HG02571 (cell line): ENCODE results near the gene ANK3.
"Not testable (repeated sequence)": the region's sequence is repeated elsewhere in the genome, so short reads cannot be mapped to it uniquely, and the experiment has no call there.

Experiments used
- ATAC-seq: cut with Tn5 transposase; IDR thresholded peaks from one replicate; pipeline ENCODE4 v1.9.1; 2021; ENCODE audit warnings: mild to moderate bottlenecking, moderate library complexity; ENCODE audit not compliant: unreplicated experiment

The ANK3 gene

DNA sequence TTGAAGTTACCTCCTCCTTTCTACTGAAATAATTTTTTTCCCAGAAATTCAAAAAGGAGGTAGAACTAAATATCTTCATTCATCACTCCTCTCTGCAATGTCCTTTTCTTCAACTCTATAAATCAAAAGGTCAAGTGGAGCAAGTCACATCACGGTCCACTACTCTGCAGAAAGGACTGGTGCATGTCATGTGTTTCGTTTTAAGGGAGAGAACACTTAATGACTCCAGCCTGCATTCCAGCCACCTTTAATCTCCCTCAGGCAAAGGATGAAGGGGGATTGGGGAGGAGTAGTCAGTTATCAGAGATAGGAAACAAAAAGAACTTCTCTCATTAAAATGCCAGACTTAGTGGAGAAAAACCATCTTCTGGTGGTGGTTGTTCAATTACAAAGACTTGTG, 78.9 kb downstream of the ANK3 start:
- no peak for ATAC-seq

DNA sequence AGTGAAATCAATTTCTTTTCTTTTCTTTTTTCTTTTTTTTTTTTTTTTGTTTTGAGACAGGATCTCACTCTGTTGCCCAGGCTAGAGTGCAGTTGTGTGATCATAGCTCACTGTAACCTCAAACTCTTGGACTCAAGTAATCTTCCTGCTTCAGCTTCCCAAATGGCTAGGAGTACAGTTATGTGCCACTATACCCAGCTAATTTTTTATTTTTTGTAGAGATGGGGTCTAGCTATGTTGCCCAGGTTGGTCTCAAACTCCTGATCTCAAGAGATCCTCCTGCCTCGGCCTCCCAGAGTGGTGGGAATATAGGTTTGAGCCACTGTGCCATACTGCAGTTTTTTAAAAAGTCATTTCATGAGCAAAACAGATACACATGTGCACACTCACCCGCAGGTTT, 79.8 kb downstream of the ANK3 start:
- ATAC-seq = no peak

DNA sequence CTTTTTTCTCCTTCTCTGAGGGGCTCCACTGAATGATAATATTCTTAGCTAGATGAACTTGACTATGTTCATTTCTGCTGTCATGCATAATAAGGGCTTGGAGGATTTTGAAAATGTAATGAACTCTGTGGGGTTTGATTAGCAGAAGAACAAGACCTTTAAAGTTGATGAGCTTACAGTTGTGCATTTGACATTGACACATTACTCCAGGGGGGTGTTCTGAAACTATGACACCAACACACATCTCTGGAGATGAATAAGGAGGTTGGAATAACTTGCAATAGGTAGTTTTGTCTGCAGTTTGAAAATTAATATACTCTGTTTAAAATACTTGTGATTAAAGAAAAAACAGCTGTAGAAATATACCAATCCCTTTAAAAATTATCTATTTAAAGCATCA, 80.3 kb downstream of the ANK3 start:
- ATAC-seq = no peak

DNA sequence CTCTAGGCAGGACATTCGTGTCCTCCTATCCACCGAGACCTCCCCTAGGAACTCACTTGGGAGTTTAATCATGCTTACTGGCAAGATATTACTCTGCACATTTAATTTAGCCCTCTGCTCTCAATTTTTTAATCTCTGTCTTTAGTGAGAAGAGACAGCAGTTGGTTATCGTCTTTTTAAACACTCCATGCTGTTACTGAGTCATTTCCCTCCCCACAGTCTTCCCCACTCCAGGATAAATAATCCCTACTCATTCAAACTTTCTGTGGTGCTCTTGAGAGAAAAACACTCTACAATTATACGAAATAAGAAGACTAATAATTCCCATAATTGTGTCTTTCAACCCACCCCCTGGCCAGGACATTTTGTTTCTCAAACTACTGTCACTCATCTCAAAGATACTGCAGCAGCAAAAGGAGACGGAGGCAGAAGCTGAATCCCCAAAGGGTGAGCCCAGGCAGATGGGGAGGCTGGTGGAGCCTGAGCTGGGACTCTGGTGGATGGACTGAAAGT, 84.2 kb downstream of the ANK3 start:
- no peak for ATAC-seq

DNA sequence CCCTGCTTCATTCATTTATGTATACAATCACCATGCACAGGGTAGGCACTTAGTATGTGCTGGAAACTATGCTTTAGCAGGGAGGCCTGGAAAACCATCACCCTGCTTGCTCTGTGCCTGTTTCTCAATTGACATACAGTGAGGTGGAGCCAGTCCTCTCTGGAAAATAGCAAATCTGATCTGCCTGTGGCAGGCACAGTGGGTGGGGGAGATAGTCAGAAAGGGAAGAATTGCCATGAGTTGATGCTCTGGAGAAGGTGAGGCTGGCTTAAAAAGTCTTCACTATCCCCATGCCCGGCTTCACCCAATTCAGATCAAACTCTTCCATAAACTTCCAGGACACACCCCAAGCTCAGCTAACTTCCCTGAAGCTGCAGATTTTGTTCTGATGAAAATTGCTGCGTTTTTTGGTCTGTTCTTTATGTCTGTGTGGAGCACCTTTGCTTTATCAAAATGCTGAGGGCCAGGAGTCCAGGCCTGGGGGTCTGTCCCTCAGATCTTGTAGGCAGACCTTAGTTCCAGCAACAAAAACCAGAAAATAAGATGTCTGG, 84.8 kb downstream of the ANK3 start:
- no peak for ATAC-seq

DNA sequence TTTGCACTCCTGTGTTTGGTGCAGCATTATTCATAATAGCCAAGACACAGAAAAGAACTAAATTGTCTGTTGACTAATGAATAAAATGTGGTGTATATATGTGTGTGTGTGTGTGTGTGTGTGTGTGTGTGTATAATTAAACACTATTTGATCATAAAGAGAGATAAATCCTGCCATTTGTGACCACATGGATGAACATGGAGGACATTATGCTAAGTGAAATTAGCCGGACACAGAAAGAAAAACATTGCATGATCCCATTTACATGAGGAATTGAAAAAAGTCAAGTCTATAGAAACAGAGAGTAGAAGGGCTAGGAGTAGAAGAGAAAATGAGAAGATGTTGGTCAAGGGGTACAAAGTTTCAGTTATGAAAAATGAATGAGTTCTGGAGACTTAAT, 85.9 kb downstream of the ANK3 start:
- no peak for ATAC-seq

DNA sequence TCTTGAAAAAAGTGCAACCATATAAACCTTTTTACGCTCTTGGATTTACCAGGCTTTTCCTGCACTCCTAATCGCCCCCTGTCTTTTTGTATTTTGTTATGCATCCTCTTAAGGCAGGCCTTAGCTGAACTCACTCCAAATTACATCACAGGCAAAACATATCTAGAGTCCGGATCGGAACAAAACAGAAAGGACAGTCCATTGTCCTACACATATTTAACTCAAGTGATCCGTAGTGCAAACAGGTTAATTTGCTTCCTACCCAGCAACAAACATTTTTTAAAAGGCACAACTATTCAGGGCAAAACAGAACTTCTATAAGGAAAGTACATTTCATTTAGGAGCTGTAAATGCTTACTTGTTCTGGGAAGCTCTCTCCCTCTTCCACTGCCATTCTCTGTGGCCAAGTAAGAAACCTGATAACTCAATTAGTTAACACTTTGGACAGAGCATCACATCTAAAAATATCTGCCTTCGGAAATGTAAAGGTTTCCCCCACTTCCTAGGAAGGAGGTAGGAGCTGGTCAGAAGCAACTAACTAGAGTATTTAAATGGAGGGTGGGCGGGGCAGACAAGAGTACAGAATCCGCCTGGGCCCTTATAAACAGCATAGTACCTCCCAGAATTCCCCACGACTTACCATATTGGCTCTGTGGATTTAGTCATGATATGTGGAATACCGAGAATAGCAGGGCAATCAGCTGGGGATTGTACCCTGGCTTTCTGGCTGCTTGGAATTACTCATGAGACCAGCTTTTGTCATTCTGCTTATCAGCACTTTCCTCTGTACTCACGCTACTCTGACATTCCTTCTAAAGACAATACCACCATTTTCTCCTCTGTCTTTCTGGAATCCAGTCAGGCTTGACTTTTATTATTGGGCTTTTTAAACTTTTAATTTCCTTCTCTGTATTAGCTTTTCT, 89.5 kb downstream of the ANK3 start:
- ATAC-seq = no peak

DNA sequence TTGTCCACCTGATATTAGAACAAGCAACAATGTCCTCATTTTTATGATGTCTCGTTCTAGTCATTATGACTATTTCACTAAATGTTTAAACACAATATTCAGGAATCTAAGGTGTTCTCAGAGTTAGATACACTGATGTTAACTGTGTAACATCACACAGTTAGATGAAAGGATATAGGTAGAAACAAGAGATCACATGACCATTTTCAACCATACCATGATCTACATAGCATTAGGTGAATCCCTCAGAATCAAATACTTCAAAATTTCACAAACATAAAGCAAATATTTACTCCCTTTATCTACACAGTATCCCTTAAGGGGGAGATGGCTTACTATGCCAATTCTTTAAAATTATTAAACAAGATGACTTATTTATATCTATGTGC, 90.3 kb downstream of the ANK3 start:
- ATAC-seq = no peak

DNA sequence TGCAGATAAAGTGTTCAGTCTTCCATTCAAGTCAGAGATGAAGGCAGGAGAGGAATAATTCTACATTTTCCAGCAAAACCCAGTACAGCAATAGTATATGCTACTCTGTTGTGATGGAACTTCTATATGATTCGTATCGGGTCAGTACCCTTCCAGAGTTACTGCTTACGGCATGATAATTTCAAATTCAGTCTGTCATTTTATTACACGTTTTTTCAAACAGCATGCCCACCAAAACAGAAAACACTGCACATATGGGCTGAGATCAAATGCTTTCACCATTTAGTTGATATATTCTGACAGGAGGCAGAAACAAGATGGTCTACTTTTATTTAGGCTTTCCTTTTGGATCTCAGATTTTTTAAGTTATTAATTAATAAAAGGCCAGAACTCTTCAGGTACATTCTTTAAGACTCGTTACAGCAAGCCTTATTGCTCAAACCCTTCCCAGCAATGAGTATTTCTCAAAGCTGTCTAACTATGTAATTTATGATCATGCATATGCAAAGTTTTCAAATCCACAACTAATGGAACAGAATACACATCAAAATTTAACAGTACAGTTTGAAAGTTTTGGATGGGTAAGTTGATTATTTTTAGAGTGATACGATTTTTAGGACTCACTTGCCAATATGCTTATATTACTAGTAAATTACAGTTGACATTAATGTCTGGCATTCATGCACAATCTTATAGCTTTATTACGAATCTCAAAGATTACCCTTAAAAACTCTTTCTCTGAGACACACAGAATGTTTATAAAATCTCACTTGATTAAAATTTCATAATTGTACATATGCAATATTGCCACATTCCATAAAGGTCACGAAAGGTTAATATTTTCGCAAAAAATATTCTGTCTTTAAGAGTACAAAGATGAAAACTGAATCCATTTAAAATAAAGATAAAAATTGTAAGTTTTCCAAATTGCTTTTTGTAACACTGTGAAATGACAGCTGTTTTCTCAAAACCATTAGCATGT, 91.0 kb downstream of the ANK3 start:
- ATAC-seq = no peak

DNA sequence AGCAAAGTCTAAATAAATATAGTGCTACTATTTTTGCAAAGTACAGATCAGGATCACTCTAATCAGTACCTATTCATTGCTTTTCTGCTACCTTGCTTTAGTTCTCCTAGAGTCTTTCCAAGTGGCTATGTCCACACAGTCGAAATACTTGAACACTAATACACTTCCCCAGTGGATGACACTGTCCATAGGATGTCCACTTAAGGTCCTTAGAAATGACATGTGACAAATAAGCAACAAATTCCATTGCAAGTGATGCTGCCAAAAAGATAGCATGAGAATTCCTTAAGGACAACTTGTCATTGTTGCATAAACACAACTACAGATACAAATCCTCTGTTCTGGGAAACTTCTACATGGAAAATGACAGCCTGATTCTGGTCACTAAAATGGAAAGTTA, 93.6 kb downstream of the ANK3 start:
- ATAC-seq = no peak

DNA sequence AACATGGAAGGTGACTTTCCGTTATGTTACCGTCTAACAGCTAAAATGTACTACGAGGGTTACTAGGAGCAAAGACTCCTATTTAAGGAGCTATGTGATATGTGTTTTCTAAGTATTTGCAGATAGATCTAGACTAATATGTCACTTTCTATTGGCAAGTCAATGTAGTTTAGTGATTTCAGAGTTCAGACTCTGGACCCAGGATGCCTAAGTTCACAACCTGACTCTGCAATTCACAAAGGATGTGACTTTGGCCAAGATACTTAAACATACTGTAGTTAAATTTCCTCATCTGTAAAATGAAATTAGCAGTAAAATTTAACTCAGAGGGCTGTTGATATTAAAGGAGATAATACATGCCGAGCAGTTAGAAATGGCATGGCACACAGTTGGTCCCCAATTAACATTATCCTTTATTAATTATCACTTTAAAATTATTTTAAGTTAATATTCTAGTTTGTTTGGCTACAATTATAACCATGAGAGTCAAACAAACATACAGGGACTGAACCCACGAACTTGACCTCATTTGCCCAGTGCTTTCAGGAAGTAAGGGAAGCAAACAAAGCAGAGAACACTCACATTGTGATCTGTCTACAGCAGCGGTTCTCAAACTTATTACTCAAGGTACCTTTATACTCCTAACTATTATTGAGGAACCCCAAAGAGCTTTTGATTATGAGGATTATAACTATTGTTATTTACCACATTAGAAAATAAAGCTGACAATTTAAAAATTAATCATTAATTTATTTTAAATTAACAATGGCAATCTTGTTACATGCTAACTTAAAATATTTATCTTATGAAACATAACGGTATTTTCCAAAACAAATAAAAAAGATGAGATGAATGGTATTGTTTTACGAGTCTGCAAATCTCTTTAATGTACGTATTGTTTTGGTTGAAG, 94.4 kb downstream of the ANK3 start:
- no peak for ATAC-seq

DNA sequence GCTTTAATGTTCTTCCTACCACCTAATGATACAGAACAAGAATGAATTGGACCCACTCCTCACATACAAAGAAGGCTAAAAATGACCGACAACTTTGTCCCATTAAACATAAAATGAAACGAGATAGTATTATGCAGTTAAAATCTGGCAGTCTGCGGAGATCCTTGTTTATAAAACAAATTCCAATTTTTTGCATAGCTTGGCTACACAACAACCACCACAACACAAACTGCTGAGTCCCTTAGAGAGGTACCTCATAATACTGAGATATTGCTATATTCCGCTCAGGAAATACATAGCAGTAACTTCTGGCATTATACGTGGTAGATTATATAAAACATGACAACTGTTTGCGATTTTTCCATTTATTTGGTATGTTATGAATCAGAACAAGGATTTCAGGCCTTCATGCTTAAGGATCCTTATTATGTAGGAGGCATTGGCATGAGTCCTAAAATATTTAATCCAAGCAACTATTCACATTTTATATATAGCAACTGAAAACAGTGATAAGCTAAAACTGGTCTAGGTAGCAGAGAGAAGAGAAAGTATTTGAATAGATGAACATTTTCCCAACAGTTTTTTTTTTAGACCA, 96.0 kb downstream of the ANK3 start:
- no peak for ATAC-seq

DNA sequence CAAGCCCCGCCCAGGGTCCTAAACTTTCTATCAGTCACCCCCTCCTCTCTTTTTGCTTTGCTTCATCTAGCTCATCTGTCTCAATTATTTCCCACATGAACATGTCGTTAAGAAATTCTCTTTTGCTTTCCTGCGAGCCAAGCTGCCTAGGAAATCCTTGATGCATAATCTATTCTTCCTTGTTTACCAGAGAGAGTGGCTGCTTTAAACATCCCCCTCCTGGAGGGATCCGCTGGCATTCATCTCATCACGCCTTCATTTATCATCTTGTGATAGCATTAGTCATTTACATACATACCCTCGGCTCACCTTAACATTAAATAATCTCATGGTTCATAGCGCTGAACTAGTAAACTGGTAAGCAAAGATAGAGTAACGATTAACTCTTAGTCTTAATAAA, 96.7 kb downstream of the ANK3 start:
- ATAC-seq = no peak

DNA sequence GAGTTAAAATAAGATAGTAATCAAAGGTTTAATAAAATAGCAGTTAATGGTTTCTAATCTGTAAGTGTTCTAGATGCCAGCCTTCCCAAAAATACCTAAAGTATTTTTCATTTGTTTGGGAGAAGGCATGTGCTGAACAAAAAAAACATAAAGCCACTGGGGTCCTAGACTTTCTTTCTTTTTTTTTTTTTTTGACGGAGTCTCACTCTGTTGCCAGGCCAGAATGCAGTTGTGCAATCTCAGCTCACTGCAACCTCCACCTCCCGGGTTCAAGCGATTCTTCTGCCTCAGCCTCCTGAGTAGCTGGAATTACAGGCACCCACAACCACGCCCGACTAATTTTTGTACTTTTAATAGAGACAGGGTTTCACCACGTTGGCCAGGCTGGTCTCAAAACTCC, 97.1 kb downstream of the ANK3 start:
- not testable (repeated sequence) for ATAC-seq

DNA sequence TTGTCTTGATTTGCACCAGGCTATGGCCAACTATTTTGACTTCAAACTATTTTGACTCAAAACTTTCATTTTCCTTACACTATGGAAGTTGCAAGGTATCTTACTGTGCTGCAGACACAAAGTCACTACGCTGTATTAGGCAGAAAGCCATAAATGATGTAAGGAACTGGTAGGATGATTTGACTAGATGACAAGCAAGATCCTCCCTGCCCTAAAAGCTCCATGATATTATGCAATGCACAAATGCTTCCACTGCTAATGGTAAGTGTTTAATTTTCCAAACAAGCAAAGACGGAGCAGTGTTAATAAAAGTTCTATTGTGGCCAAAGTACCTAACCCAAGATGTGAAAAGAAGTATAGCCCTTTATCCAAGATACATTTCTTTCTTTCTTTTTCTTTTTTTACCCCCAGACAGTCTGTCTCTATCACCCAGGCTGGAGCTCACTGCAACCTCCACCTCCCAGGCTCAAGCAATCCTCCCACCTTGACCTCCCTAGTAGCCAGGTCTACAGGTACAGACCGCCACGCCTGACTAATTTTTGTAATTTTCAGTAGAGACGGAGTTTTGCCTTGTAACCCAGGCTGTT, 98.2 kb downstream of the ANK3 start:
- no peak for ATAC-seq

DNA sequence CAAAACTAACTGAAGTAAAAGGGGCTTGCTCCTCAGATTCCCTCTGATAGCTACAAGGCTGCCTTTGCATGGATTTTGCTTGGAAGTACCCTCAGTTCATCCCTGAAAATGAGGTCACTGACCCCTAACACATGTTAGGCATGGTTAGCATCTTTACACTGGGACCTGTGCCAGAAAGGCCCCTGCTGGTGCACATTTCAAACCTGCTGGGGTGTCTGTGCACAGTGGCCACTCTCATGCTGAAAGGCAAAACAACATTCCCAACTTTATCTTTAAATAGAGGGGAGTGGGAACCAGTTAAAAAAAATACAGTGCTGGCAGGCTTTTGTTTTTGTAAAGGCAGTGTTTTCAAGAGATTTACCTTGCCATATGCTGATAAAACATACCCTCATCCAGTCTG, 99.1 kb downstream of the ANK3 start:
- ATAC-seq = no peak

DNA sequence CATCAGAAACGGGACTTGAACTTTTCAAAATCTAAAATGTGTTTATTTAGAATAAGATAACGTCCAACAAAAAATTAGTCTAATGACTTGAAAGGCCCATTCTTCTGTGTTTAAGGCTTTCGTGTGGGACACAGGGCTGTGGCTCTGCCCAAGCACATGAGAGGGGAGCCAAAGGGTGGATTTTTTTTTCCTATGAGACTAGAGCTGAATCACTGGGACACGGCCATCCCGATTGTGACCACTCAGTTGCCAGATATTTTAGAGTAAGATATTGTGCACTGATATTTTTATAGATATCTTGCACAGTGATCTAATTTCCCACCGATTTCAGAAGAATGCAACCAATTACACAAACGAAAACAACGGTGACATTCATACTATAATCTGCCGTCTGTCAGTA, 99.9 kb downstream of the ANK3 start:
- no peak for ATAC-seq

DNA sequence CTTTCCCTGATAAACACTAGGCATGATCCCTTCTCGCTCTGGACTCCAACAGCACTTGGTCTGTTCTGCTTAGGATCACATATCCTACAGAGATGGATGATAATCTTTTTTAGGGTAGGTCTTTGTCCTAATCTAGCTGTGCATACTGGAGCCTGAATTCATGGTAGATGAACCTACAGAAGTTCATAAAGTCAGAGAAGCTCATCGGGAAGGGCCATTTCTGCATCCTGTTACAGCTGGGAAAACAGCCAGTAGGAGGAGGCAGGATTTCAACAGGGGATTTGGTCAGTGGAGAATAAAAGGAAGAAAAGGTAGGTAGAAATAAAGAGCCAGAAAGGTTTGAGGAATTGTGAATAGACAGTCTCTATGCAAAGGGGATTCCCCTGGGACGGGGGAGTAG, 101.4 kb downstream of the ANK3 start:
- ATAC-seq = no peak

DNA sequence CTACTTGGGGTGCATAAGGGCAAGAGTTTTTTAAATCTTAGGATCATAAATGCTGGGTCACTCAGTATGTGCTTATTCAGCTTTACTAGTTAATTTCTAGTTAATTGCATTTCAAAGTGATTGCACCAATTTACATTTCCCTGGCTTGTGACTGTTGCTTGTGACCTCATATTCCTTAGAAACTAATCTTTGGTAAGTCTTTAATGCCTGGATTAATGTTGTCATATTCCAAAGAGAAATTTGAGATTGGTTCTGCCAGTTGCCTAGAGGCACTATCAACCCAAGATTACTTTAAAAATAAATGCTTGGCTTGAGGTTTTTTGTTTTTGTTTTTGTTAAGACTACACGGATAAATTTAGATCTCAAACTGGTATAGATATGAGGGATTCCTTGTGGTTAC, 103.1 kb downstream of the ANK3 start:
- no peak for ATAC-seq

DNA sequence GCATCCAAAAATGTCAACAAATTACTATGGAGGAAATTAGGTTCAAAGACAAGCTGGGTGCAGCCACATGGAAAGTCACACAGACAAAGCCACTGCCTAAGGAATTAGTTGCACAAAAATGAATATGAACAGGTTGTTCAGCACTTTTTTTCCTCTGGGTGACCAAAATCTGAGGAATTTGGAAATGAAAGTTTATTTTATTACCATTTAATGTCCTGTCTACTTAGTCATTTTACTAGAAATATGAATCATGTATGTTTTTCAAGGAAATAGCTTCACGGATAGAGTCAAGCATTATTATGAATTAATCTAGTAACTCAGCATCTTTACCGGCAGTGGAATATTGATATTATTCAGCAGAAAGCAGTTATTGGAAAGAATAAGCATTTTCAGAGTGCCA, 106.3 kb downstream of the ANK3 start:
- no peak for ATAC-seq
